H9 (cell line): ENCODE measurements around the gene ATP7B. TPM values are rescaled to one million over a fixed set of nuclear protein-coding genes. Genes with fewer than 3 reads are reported as not detected.

ENCODE experiments used
- DNase-seq: peaks from one replicate; pipeline ENCODE4 v3.0.0-alpha.2; 2017
- H2AFZ ChIP-seq: one replicate; pipeline ENCODE4 v1.6.1; 2013; ENCODE audit warnings: mild to moderate bottlenecking, low read length, control low read depth, moderate library complexity
- H2AK5ac ChIP-seq: 2 replicates; pipeline ENCODE4 v1.6.1; 2013; ENCODE audit warnings: low read length, control low read depth, mixed read lengths; ENCODE audit not compliant: insufficient read length
- H2BK120ac ChIP-seq: one replicate; pipeline ENCODE4 v1.6.1; 2013; ENCODE audit warnings: low read depth, mild to moderate bottlenecking, low read length, control low read depth, inconsistent platforms; ENCODE audit not compliant: poor library complexity, severe bottlenecking
- H2BK12ac ChIP-seq: 2 replicates; pipeline ENCODE4 v1.6.1; 2013; ENCODE audit warnings: low read length, control low read depth, mixed read lengths, low read depth; ENCODE audit not compliant: insufficient read length
- H2BK15ac ChIP-seq: 2 replicates; pipeline ENCODE4 v1.6.1; 2013; ENCODE audit warnings: low read depth, low read length, control low read depth
- H2BK20ac ChIP-seq: one replicate; pipeline ENCODE4 v1.6.1; 2013; ENCODE audit warnings: low read depth, mild to moderate bottlenecking, low read length, control low read depth, inconsistent platforms; ENCODE audit not compliant: poor library complexity, severe bottlenecking
- H2BK5ac ChIP-seq: 2 replicates; pipeline ENCODE4 v1.6.1; 2013; ENCODE audit warnings: low read length, control low read depth, mixed read lengths; ENCODE audit not compliant: insufficient read length
- H3K14ac ChIP-seq: 2 replicates; pipeline ENCODE4 v1.6.1; 2013; ENCODE audit warnings: low read length, control low read depth; ENCODE audit not compliant: insufficient read depth
- H3K18ac ChIP-seq: 2 replicates; pipeline ENCODE4 v1.6.1; 2013; ENCODE audit warnings: low read depth, mild to moderate bottlenecking, mixed read lengths, low read length, control low read depth; ENCODE audit not compliant: insufficient read length
- H3K23ac ChIP-seq: 2 replicates; pipeline ENCODE4 v1.6.1; 2013; ENCODE audit warnings: low read length, control low read depth, mixed read lengths, low read depth; ENCODE audit not compliant: insufficient read length
- H3K23me2 ChIP-seq: 2 replicates; pipeline ENCODE4 v1.6.1; 2013; ENCODE audit warnings: low read depth, mild to moderate bottlenecking, mixed read lengths, low read length, control low read depth; ENCODE audit not compliant: insufficient read length, poor library complexity, severe bottlenecking
- H3K27ac ChIP-seq: 2 replicates; pipeline ENCODE4 v1.5.1; 2013; ENCODE audit warnings: low read length, control low read depth, mixed read lengths, low read depth; ENCODE audit not compliant: insufficient read length
- H3K27me3 ChIP-seq: 2 replicates; pipeline ENCODE4 v1.6.1; 2013; ENCODE audit warnings: low read length, control low read depth, inconsistent platforms; ENCODE audit not compliant: insufficient read depth
- H3K4ac ChIP-seq: 2 replicates; pipeline ENCODE4 v1.6.1; 2013; ENCODE audit warnings: low read depth, mild to moderate bottlenecking, control low read depth, inconsistent platforms, low read length, moderate library complexity
- H3K4me1 ChIP-seq: 2 replicates; pipeline ENCODE4 v1.6.1; 2013; ENCODE audit warnings: low read length, control low read depth, inconsistent platforms; ENCODE audit not compliant: insufficient read depth
- H3K4me2 ChIP-seq: 2 replicates; pipeline ENCODE4 v1.6.1; 2013; ENCODE audit warnings: low read length, control low read depth, mixed read lengths; ENCODE audit not compliant: insufficient read length, insufficient read depth
- H3K56ac ChIP-seq: 2 replicates; pipeline ENCODE4 v1.6.1; 2013; ENCODE audit warnings: low read depth, mild to moderate bottlenecking, mixed read lengths, low read length, control low read depth; ENCODE audit not compliant: insufficient read length
- H3K79me1 ChIP-seq: 2 replicates; pipeline ENCODE4 v1.6.1; 2013; ENCODE audit warnings: low read depth, mild to moderate bottlenecking, moderate library complexity, low read length, control low read depth, inconsistent platforms; ENCODE audit not compliant: insufficient read depth, poor library complexity, severe bottlenecking
- H3K79me2 ChIP-seq: 2 replicates; pipeline ENCODE4 v1.6.1; 2013; ENCODE audit warnings: low read length, control low read depth, inconsistent platforms; ENCODE audit not compliant: insufficient read depth
- H3K9ac ChIP-seq: 2 replicates; pipeline ENCODE4 v1.6.1; 2013; ENCODE audit warnings: low read length, control low read depth, mixed read lengths; ENCODE audit not compliant: insufficient read length; ENCODE audit errors: extremely low read depth
- H3K9me3 ChIP-seq: one replicate; pipeline ENCODE4 v1.6.1; 2013; ENCODE audit warnings: low read depth, low read length, inconsistent platforms; ENCODE audit not compliant: control insufficient read depth
- H3T11ph ChIP-seq: one replicate; pipeline ENCODE4 v1.6.1; 2013; ENCODE audit warnings: mild to moderate bottlenecking, low read length, control low read depth, inconsistent platforms
- H4K20me1 ChIP-seq: one replicate; pipeline ENCODE4 v1.6.1; 2013; ENCODE audit not compliant: control insufficient read depth, insufficient read length, insufficient read depth
- H4K5ac ChIP-seq: 2 replicates; pipeline ENCODE4 v1.6.1; 2013; ENCODE audit warnings: low read depth, mild to moderate bottlenecking, mixed read lengths, low read length, control low read depth; ENCODE audit not compliant: insufficient read length
- H4K8ac ChIP-seq: replicated peaks from 2 replicates; pipeline ENCODE4 v1.6.1; 2013; ENCODE audit warnings: low read length, control low read depth, mixed read lengths, low read depth; ENCODE audit not compliant: insufficient read length
- H4K91ac ChIP-seq: 2 replicates; pipeline ENCODE4 v1.6.1; 2013; ENCODE audit warnings: low read depth, mild to moderate bottlenecking, moderate library complexity, mixed read lengths, low read length, control low read depth; ENCODE audit not compliant: insufficient read length
- H3K27ac Mint-ChIP-seq, 3 experiments: 2 replicates in 2 of 3; 3 replicates in 1 of 3; pipeline ENCODE4 v1.8.0; 2020 to 2021; ENCODE audit warnings: mixed read lengths in 3 of 3, mild to moderate bottlenecking in 1 of 3, moderate library complexity in 1 of 3
- H3K27me3 Mint-ChIP-seq: 2 replicates; pipeline ENCODE4 v1.8.0; 2021; ENCODE audit warnings: low read depth, mild to moderate bottlenecking, moderate library complexity, mixed read lengths
- H3K36me3 Mint-ChIP-seq, 3 experiments: 2 replicates in 2 of 3; 3 replicates in 1 of 3; pipeline ENCODE4 v1.8.0; 2020 to 2021; ENCODE audit warnings: low read depth in 3 of 3, mixed read lengths in 3 of 3; ENCODE audit not compliant: insufficient read depth in 1 of 3
- H3K4me1 Mint-ChIP-seq, 2 experiments: 2 replicates each; pipeline ENCODE4 v1.8.0; 2020; ENCODE audit warnings: mixed read lengths in 2 of 2
- H3K4me3 Mint-ChIP-seq, 2 experiments: 2 replicates in 1 of 2; 3 replicates in 1 of 2; pipeline ENCODE4 v1.8.0; 2020 to 2021; ENCODE audit warnings: mild to moderate bottlenecking in 2 of 2, mixed read lengths in 2 of 2, moderate library complexity in 1 of 2
- H3K9me3 Mint-ChIP-seq, 2 experiments: 2 replicates in 1 of 2; 3 replicates in 1 of 2; pipeline ENCODE4 v1.8.0; 2020; ENCODE audit warnings: mild to moderate bottlenecking in 2 of 2, mixed read lengths in 2 of 2, moderate library complexity in 1 of 2
- WGBS: extraction: QIAGEN DNeasy Blood & Tissue Kit; methylation state at CpG from one replicate; pipeline ENCODE4 v1.1.7; 2013; ENCODE audit warnings: missing lambda C conversion rate, low lambda C conversion rate, mixed read lengths; ENCODE audit not compliant: insufficient read length; ENCODE audit errors: extremely low coverage; 5-methylcytosine and 5-hydroxymethylcytosine counted together
- total RNA-seq: library from RNA; stranded (reverse); gene quantifications from 2 replicates; pipeline ENCODE4 v1.2.1, GENCODE V29; 2021
- TF ChIP-seq, protein P1 (sequence below): fragments of 200-600 bp; sonication (generic); conservative IDR thresholded peaks from 3 replicates; pipeline ENCODE4 v1.8.0; 2021; ENCODE audit warnings: antibody characterized with exemption, mild to moderate bottlenecking

The ATP7B gene
- total RNA-seq, 1 experiment from 2014 or later, result 5.8 TPM

DNA sequence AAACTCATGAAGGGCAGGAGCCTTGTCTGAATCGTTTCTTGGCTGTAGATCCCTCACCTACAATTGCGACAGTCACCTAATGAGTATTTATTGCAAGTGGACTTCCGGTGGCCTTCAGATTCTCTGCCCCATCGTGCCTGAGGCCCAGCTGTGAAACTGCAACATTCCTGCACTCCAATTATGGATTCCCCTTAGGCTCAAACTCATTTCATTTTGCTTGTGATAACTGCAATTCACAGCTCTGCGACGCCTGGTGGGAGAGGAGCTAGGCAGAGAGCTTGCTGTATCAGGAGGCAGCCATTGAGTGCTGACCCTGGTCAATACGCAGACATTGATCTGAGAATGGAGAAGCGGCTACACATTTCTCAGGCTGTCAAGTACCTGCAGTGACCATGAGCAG is 90.5 kb downstream of the ATP7B start:
- Histone ChIP-seq H3K4me1 (no peaks in the 10 kb centered on the region), H3K79me2 (no peaks in the 10 kb centered on the region), H3K27ac (no peak overlapping the region), H3K4me2 (no peak overlapping the region), H3K79me1 (no peaks in the 10 kb centered on the region), H3K9me3 (no peaks in the 10 kb centered on the region), H2AFZ (no peak overlapping the region), H2BK5ac (no peak overlapping the region), H2BK120ac (no peak overlapping the region), H2AK5ac (no peak overlapping the region), H2BK12ac (no peak overlapping the region), H3K23me2 (no peaks in the 10 kb centered on the region), H3K56ac (no peak overlapping the region), H3K27me3 (no peaks in the 10 kb centered on the region), H3K9ac (no peak overlapping the region), H2BK15ac (no peak overlapping the region; the same call in 1 of the 2 replicates), H3K23ac (no peak overlapping the region), H3K14ac (peak overlapping the region; percentile 35; the same call in 1 of the 2 replicates), H4K8ac (no peak overlapping the region), H3K18ac (no peak overlapping the region), H4K91ac (no peak overlapping the region), H2BK20ac (no peak overlapping the region), H4K20me1 (no peaks in the 10 kb centered on the region), H3T11ph (no peak overlapping the region), H3K4ac (no peak overlapping the region), H4K5ac (no peak overlapping the region)
- H3K27ac Mint-ChIP-seq, result peak overlapping the region in 1 of 3 experiments; percentile 20; a peak in 1 of 7 replicates
- DNase-seq, result peak; percentile 12
- H3K36me3 Mint-ChIP-seq, result no peaks in the 10 kb centered on the region
- no peaks in the 10 kb centered on the region for H3K27me3 Mint-ChIP-seq
- WGBS, result no CpG with 5 or more reads among the region's 8 CpGs
- H3K4me3 Mint-ChIP-seq, result no peak overlapping the region
- H3K4me1 Mint-ChIP-seq, result peaks cover 0 to 6% of the 10 kb centered on the region in 2 experiments; a peak in 1 of 4 replicates
- no peaks in the 10 kb centered on the region for H3K9me3 Mint-ChIP-seq
- TF ChIP-seq, protein P1, sequence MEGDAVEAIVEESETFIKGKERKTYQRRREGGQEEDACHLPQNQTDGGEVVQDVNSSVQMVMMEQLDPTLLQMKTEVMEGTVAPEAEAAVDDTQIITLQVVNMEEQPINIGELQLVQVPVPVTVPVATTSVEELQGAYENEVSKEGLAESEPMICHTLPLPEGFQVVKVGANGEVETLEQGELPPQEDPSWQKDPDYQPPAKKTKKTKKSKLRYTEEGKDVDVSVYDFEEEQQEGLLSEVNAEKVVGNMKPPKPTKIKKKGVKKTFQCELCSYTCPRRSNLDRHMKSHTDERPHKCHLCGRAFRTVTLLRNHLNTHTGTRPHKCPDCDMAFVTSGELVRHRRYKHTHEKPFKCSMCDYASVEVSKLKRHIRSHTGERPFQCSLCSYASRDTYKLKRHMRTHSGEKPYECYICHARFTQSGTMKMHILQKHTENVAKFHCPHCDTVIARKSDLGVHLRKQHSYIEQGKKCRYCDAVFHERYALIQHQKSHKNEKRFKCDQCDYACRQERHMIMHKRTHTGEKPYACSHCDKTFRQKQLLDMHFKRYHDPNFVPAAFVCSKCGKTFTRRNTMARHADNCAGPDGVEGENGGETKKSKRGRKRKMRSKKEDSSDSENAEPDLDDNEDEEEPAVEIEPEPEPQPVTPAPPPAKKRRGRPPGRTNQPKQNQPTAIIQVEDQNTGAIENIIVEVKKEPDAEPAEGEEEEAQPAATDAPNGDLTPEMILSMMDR, result no peak
